ENCODE measurements around the gene DUS4L.

DNA sequence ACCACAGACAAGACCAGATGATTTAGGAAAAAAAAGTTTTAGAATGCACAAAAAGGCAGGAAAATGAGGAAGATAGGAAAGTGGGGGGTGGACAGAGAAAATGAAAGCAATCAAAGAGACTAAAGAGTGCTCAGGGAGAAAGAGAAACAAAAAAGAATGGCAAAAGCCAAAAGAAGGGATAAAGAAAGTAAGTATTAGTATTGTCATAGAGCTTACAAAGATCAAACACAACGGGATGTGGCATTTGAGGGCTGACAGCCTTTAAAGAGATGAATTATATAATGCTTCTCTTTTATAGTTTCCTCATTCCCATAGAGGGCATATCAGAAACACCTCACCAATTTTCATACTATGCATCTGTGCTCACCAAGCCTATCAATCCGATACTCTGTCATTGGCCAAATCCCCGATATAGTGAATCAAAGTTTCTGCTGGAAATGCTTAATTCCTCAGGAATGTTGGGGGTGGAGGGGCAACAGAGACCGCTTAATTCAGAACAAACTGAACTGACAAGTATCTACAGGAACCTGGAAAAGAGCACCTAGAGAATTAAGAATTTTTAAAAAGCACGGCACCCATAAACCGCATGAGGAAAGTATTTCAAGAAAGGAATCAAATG, 2.8 kb upstream of the DUS4L start:
- TF ChIP-seq, protein P1, sequence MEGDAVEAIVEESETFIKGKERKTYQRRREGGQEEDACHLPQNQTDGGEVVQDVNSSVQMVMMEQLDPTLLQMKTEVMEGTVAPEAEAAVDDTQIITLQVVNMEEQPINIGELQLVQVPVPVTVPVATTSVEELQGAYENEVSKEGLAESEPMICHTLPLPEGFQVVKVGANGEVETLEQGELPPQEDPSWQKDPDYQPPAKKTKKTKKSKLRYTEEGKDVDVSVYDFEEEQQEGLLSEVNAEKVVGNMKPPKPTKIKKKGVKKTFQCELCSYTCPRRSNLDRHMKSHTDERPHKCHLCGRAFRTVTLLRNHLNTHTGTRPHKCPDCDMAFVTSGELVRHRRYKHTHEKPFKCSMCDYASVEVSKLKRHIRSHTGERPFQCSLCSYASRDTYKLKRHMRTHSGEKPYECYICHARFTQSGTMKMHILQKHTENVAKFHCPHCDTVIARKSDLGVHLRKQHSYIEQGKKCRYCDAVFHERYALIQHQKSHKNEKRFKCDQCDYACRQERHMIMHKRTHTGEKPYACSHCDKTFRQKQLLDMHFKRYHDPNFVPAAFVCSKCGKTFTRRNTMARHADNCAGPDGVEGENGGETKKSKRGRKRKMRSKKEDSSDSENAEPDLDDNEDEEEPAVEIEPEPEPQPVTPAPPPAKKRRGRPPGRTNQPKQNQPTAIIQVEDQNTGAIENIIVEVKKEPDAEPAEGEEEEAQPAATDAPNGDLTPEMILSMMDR (IDR thresholded peaks at IDR 0.05; ENCODE audit: low read length): no peak
- TF ChIP-seq EZH2 (optimal IDR thresholded peaks at IDR 0.05; ENCODE audit: low read depth, low read length): no peak
- no peak for TF ChIP-seq EZH2phosphoT487 (IDR thresholded peaks at IDR 0.05; ENCODE audit: low read length)

Measured in MM.1S (cell line).